BLaER1 treated with 17β-estradiol and CSF1 and Interleukin-3, amounts not matched to agents 10 nM and 100 nM (cell line): ENCODE data around the gene OVOL2.
A peak's percentile ranks its signal among the peaks of the same experiment; 100 is the strongest.

Source experiments
- H3K27ac ChIP-seq, 11 experiments: shearing (Covaris generic); formaldehyde crosslinking; 2 replicates each; pipeline ENCODE4 v1.8.1; 2022
- H3K27me3 ChIP-seq, 11 experiments: shearing (Covaris generic); formaldehyde crosslinking; 2 replicates each; pipeline ENCODE4 v1.8.1; 2022
- H3K36me3 ChIP-seq, 11 experiments: shearing (Covaris generic); formaldehyde crosslinking; 2 replicates each; pipeline ENCODE4 v1.8.1; 2022
- H3K4me1 ChIP-seq, 10 experiments: shearing (Covaris generic); formaldehyde crosslinking; 2 replicates each; pipeline ENCODE4 v1.8.1; 2022
- H3K4me2 ChIP-seq, 11 experiments: shearing (Covaris generic); formaldehyde crosslinking; 2 replicates each; pipeline ENCODE4 v1.8.1; 2022
- H3K4me3 ChIP-seq, 10 experiments: shearing (Covaris generic); formaldehyde crosslinking; 2 replicates each; pipeline ENCODE4 v1.8.1; 2022
- H3K9ac ChIP-seq, 11 experiments: shearing (Covaris generic); formaldehyde crosslinking; 2 replicates each; pipeline ENCODE4 v1.8.1; 2022
- H3K9me3 ChIP-seq, 11 experiments: shearing (Covaris generic); formaldehyde crosslinking; replicated peaks in 1 of 11; 2 replicates each; pipeline ENCODE4 v1.8.1; 2022
- H4K20me1 ChIP-seq, 11 experiments: shearing (Covaris generic); formaldehyde crosslinking; 2 replicates each; pipeline ENCODE4 v1.8.1; 2022
- Cebpa-rat ChIP-seq, 11 experiments: shearing (Covaris generic); IDR thresholded peaks; 2 replicates each; pipeline ENCODE4 v1.8.1; 2022

The OVOL2 gene

GRCh38 chr20:17998446-17998845, 59.3 kb downstream of the OVOL2 start:
- Histone ChIP-seq H3K36me3 (no peaks in the 10 kb centered on the region), H3K27ac (no peak overlapping the region), H3K27me3 (no peaks in the 10 kb centered on the region), H3K9me3 (no peaks in the 10 kb centered on the region), H4K20me1 (no peaks in the 10 kb centered on the region), H3K4me3 (no peak overlapping the region), H3K4me1 (peaks cover 10 to 34% (median 20%) of the 10 kb centered on the region in 10 experiments), H3K9ac (no peak overlapping the region), H3K4me2 (no peak overlapping the region)
- TF ChIP-seq Cebpa-rat (IDR thresholded peaks at IDR 0.05): no peak

DNA sequence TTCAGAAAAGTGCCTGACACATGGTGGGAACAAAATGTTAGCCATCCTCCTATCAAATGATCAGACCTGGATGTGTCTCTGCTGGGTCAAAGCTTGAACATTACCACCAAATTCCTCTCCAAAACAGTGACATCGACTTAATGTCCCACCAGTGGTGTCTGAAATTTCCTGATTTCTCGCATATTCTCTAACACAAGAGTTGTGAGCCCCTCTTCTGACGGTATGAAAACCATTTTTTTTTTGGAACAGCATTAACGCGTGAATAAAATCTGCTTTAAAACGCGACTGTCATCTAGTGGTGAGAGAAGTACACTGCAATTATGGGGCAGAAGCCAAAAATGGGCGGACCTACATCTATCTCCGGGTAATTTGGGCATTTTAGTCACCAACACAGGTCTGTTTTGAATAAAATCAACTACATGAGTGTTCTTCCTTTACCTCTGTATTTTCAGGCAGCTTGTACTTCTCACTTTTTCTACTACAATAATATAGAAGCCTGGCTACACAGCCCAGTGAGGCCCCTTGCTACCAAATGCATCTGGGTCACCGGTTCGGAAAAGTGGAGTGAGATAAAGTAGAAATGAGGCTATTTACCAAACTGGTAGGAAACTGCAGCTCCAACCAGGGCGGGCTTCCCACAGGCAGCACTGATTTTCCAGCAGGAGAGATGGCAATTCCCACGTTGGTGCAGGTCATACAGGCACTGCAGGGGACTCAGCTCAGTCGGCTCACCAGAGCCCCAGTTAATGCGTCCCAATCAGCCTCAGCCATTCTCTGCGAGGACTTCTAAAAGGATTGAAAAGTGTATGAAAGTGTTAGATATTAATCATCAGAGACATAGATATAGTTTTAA, 61.5 kb downstream of the OVOL2 start:
- no peaks in the 10 kb centered on the region for H3K27me3 ChIP-seq
- TF ChIP-seq Cebpa-rat (IDR thresholded peaks at IDR 0.05): no peak
- H3K4me3 ChIP-seq: no peak overlapping the region
- H4K20me1 ChIP-seq: no peaks in the 10 kb centered on the region
- H3K9me3 ChIP-seq: no peaks in the 10 kb centered on the region
- peak overlapping the region in 4 of 11 experiments; percentile 10 to 58 (median 38); a peak in 7 of 22 replicates for H3K4me2 ChIP-seq
- peaks cover 26 to 55% (median 36%) of the 10 kb centered on the region in 10 experiments for H3K4me1 ChIP-seq
- H3K27ac ChIP-seq: no peak overlapping the region
- peaks cover 0 to 13% (median 0%) of the 10 kb centered on the region in 11 experiments; a peak in 4 of 22 replicates for H3K36me3 ChIP-seq
- peak overlapping the region in 1 of 11 experiments; percentile 62; a peak in 2 of 22 replicates for H3K9ac ChIP-seq

GRCh38 chr20:17993546-17993945, 64.2 kb downstream of the OVOL2 start:
- Histone ChIP-seq H3K27ac (peak overlapping the region in 5 of 11 experiments; percentile 5 to 23 (median 8); a peak in 3 of 22 replicates), H3K9ac (no peak overlapping the region), H3K27me3 (no peaks in the 10 kb centered on the region), H3K36me3 (peaks cover 18 to 40% (median 26%) of the 10 kb centered on the region in 11 experiments; a peak in 21 of 22 replicates), H3K4me2 (peak overlapping the region; percentile 29 to 70 (median 46); a peak in 19 of 22 replicates), H3K4me3 (no peak overlapping the region), H3K9me3 (no peaks in the 10 kb centered on the region), H4K20me1 (no peaks in the 10 kb centered on the region; a peak in 1 of 22 replicates), H3K4me1 (peaks cover 27 to 74% (median 50%) of the 10 kb centered on the region in 10 experiments)
- TF ChIP-seq Cebpa-rat (IDR thresholded peaks at IDR 0.05): no peak

DNA sequence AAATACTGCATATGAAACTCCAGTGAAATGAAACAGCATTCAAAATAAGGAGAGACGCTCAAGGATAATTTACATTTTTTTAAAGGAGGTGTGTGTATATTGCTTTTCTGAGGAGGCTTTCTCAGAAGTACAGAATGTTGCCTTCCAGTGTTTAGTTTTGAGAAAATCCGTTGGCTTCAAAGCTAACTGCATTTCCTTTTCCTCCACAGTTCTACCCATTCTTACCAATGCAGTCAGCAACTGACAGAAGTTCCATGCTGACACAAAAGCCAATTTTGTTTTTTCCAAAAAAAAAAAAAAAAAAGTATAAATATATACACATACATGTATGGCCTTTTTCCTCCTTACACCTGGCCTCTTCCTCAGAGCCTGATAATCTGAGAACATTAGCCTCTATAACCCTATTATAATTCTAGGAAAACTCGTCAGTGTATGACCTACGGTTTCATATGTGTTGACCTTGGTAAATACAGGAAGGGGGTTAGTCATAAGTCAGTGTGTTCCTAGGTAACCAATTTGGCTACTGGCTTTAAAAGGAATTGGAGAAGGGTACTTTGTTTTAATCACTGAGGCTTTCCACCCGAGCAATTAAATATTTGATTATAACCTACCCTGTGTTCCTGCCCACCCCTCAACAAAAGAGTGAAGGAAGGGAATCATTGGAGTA, 64.7 kb downstream of the OVOL2 start:
- peak overlapping the region; percentile 29 to 70 (median 46); a peak in 21 of 22 replicates for H3K4me2 ChIP-seq

GRCh38 chr20:17992224-17992637, 65.5 kb downstream of the OVOL2 start:
- H4K20me1 ChIP-seq: no peaks in the 10 kb centered on the region; a peak in 1 of 22 replicates
- H3K27me3 ChIP-seq: no peaks in the 10 kb centered on the region
- peaks cover 28 to 51% (median 35%) of the 10 kb centered on the region in 11 experiments; a peak in 21 of 22 replicates for H3K36me3 ChIP-seq
- no peak overlapping the region for H3K4me3 ChIP-seq
- H3K9me3 ChIP-seq: no peaks in the 10 kb centered on the region
- H3K27ac ChIP-seq: peak overlapping the region in 2 of 11 experiments; percentile 8 to 21; a peak in 1 of 22 replicates
- H3K4me2 ChIP-seq: peak overlapping the region; percentile 29 to 70 (median 46); a peak in 21 of 22 replicates
- TF ChIP-seq Cebpa-rat (IDR thresholded peaks at IDR 0.05): no peak
- 0 out of 22 replicates have a peak overlapping the region, but pooled peaks of 1 of the 11 experiments have one; percentile 29 for H3K9ac ChIP-seq
- peaks cover 22 to 80% (median 54%) of the 10 kb centered on the region in 10 experiments for H3K4me1 ChIP-seq

More for the DNA sequence above, 64.7 kb downstream of the OVOL2 start:
- Histone ChIP-seq H3K9ac (peak overlapping the region in 1 of 11 experiments; percentile 29; a peak in 1 of 22 replicates), H3K36me3 (peaks cover 24 to 45% (median 32%) of the 10 kb centered on the region in 11 experiments; a peak in 21 of 22 replicates), H3K27ac (peak overlapping the region in 9 of 11 experiments; percentile 5 to 34 (median 18); a peak in 5 of 22 replicates), H3K9me3 (no peaks in the 10 kb centered on the region), H3K4me1 (peaks cover 27 to 80% (median 55%) of the 10 kb centered on the region in 10 experiments), H3K27me3 (no peaks in the 10 kb centered on the region), H3K4me3 (no peak overlapping the region), H4K20me1 (no peaks in the 10 kb centered on the region; a peak in 1 of 22 replicates)
- TF ChIP-seq Cebpa-rat (IDR thresholded peaks at IDR 0.05): no peak

DNA sequence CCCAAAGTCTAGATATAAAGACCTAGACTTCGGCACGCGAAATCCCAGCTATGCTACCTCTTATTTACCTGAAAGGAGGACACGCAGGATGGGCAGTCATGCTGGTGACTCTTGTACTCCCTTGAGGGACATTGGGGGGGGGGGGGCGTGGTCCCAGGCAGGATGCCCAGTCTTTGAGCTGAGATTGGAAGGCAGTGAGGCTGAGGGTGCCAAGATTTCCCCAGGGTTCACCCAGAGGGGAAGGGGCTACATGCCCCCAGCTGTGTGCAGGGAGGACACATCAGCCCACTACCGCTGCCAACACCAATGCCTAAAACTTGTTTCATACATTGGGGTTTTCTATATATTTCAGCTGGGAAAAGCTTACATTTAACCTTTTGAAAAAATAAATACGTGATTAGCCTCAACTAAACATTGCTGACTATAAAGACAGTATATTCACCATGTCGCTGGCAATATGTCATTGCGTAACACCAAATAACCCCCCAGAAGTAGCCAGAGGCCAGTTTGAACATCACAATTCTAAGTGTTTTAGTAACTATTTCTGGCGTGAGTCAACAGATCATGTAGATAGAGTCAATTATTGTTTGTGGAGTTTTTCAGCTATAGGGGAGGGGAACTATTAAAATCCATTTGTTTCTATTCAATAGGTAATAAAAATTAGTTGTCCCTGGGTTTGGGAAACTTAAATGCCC, 67.3 kb downstream of the OVOL2 start:
- Histone ChIP-seq H3K9ac (no peak overlapping the region), H3K27ac (no peak overlapping the region), H3K36me3 (peaks cover 29 to 68% (median 52%) of the 10 kb centered on the region in 11 experiments; a peak in 21 of 22 replicates), H4K20me1 (peaks cover 0 to 3% (median 0%) of the 10 kb centered on the region in 11 experiments; a peak in 3 of 22 replicates), H3K4me3 (no peak overlapping the region), H3K27me3 (no peaks in the 10 kb centered on the region), H3K9me3 (no peaks in the 10 kb centered on the region), H3K4me1 (peaks cover 19 to 72% (median 49%) of the 10 kb centered on the region in 10 experiments), H3K4me2 (peak overlapping the region in 4 of 11 experiments; percentile 3 to 25 (median 22); a peak in 4 of 22 replicates)
- peak in 3 of 11 experiments; percentile 23 to 56 (median 54); a peak in 5 of 22 replicates for TF ChIP-seq Cebpa-rat (IDR thresholded peaks at IDR 0.05)

GRCh38 chr20:17987988-17988387, 69.7 kb downstream of the OVOL2 start:
- H3K27ac ChIP-seq: no peak overlapping the region
- peaks cover 29 to 87% (median 56%) of the 10 kb centered on the region in 11 experiments; a peak in 21 of 22 replicates for H3K36me3 ChIP-seq

GRCh38 chr20:17985388-17986018, 72.2 kb downstream of the OVOL2 start:
- Histone ChIP-seq H4K20me1 (peaks cover 0 to 14% (median 0%) of the 10 kb centered on the region in 11 experiments; a peak in 4 of 22 replicates), H3K36me3 (peaks cover 37 to 97% (median 63%) of the 10 kb centered on the region in 11 experiments), H3K9ac (no peak overlapping the region), H3K4me3 (no peak overlapping the region), H3K27ac (no peak overlapping the region), H3K4me2 (no peak overlapping the region), H3K9me3 (no peaks in the 10 kb centered on the region), H3K27me3 (no peaks in the 10 kb centered on the region), H3K4me1 (peaks cover 0 to 29% (median 18%) of the 10 kb centered on the region in 10 experiments; a peak in 16 of 20 replicates)
- TF ChIP-seq Cebpa-rat (IDR thresholded peaks at IDR 0.05): no peak

More at GRCh38 chr20:17987988-17988387, 69.7 kb downstream of the OVOL2 start:
- H3K4me2 ChIP-seq: peak overlapping the region in 8 of 11 experiments; percentile 3 to 41 (median 18); a peak in 6 of 22 replicates
- no peak overlapping the region for H3K4me3 ChIP-seq
- H3K4me1 ChIP-seq: peaks cover 12 to 48% (median 35%) of the 10 kb centered on the region in 10 experiments
- H3K9ac ChIP-seq: no peak overlapping the region
- H4K20me1 ChIP-seq: peaks cover 0 to 14% (median 0%) of the 10 kb centered on the region in 11 experiments; a peak in 4 of 22 replicates
- H3K27me3 ChIP-seq: no peaks in the 10 kb centered on the region
- H3K9me3 ChIP-seq: no peaks in the 10 kb centered on the region
- TF ChIP-seq Cebpa-rat (IDR thresholded peaks at IDR 0.05): no peak
